ENCODE measurements around the gene CMKLR1. TPM values are rescaled to one million over a fixed set of nuclear protein-coding genes. Genes with fewer than 3 reads are reported as not detected.

Gene CMKLR1
- total RNA-seq, 1 experiment from 2014 or later, result 0.66 TPM

DNA sequence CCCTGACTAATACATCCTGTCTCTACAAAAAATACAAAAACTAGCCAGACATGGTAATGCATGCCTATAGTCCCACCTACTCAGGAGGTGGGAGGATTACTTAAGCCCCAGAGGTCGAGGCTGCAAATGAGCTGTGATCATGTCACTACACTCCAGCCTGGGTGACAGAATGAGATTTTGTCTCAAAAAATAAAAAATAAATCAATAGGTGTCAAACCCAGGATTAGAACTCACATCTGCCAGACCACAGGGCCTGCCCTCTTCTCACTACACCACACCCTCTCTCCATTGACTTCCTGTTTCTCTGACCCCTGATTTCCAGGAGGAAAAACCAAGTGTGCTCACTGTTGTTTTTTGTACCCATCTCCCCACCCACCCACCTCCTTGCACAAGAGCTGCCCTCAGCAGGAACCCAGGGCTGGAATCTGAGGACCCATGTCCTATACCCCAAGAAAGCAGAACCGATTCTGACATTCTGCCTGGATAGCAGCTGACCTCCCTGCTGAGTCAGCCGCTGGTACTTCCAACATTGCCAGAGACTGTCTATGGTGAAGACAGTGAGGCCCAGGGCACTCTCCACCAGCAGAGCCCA, 6.2 kb downstream of the CMKLR1 start:
- Histone ChIP-seq H3K23me2 (ENCODE audit: insufficient read length, low read depth, low read length, poor library complexity, severe bottlenecking) (no peaks in the 10 kb centered on the region), H2BK12ac (ENCODE audit: insufficient read length, low read depth, low read length) (no peak overlapping the region), H3K56ac (ENCODE audit: insufficient read length, low read depth, low read length) (no peak overlapping the region), H2BK5ac (ENCODE audit: insufficient read length, low read length) (no peak overlapping the region), H2AFZ (ENCODE audit: low read length) (no peak overlapping the region), H4K5ac (ENCODE audit: insufficient read length, low read depth, low read length) (no peak overlapping the region), H3K18ac (ENCODE audit: insufficient read length, low read depth, low read length) (no peak overlapping the region), H4K91ac (ENCODE audit: insufficient read length, low read depth, low read length) (no peak overlapping the region), H3K79me2 (ENCODE audit: insufficient read depth, low read length) (no peaks in the 10 kb centered on the region), H4K20me1 (ENCODE audit: control insufficient read depth, insufficient read depth, insufficient read length) (no peaks in the 10 kb centered on the region), H3T11ph (ENCODE audit: low read length) (no peak overlapping the region), H3K27me3 (ENCODE audit: insufficient read depth, low read length) (no peaks in the 10 kb centered on the region), H2BK20ac (ENCODE audit: low read depth, low read length, poor library complexity, severe bottlenecking) (no peak overlapping the region), H3K27ac (ENCODE audit: insufficient read length, low read depth, low read length) (no peak overlapping the region), H3K4me2 (ENCODE audit: insufficient read depth, insufficient read length, low read length) (no peak overlapping the region), H2AK5ac (ENCODE audit: insufficient read length, low read length) (no peak overlapping the region), H3K9ac (ENCODE audit: extremely low read depth, insufficient read length, low read length) (no peak overlapping the region), H4K8ac (replicated peaks; ENCODE audit: insufficient read length, low read depth, low read length) (no peak overlapping the region), H3K4ac (ENCODE audit: low read depth, low read length) (no peak overlapping the region), H3K14ac (ENCODE audit: insufficient read depth, low read length) (no peak overlapping the region), H3K23ac (ENCODE audit: insufficient read length, low read depth, low read length) (no peak overlapping the region), H2BK15ac (ENCODE audit: low read depth, low read length) (no peak overlapping the region), H3K79me1 (ENCODE audit: insufficient read depth, low read depth, low read length, poor library complexity, severe bottlenecking) (no peaks in the 10 kb centered on the region), H3K9me3 (ENCODE audit: control insufficient read depth, low read depth, low read length) (no peaks in the 10 kb centered on the region), H2BK120ac (ENCODE audit: low read depth, low read length, poor library complexity, severe bottlenecking) (no peak overlapping the region), H3K4me1 (ENCODE audit: insufficient read depth, low read length) (no peaks in the 10 kb centered on the region)
- Mint-ChIP-seq H3K4me1 (peaks cover 6 to 9% of the 10 kb centered on the region in 2 experiments; a peak in 3 of 4 replicates), H3K27ac (no peak overlapping the region; a peak in 1 of 7 replicates), H3K4me3 (no peak overlapping the region), H3K27me3 (ENCODE audit: low read depth) (no peaks in the 10 kb centered on the region; the same call in 1 of the 2 replicates), H3K36me3 (ENCODE audit: insufficient read depth in 1 of 3, low read depth in 3 of 3) (no peaks in the 10 kb centered on the region), H3K9me3 (no peaks in the 10 kb centered on the region)
- TF ChIP-seq, protein P1, sequence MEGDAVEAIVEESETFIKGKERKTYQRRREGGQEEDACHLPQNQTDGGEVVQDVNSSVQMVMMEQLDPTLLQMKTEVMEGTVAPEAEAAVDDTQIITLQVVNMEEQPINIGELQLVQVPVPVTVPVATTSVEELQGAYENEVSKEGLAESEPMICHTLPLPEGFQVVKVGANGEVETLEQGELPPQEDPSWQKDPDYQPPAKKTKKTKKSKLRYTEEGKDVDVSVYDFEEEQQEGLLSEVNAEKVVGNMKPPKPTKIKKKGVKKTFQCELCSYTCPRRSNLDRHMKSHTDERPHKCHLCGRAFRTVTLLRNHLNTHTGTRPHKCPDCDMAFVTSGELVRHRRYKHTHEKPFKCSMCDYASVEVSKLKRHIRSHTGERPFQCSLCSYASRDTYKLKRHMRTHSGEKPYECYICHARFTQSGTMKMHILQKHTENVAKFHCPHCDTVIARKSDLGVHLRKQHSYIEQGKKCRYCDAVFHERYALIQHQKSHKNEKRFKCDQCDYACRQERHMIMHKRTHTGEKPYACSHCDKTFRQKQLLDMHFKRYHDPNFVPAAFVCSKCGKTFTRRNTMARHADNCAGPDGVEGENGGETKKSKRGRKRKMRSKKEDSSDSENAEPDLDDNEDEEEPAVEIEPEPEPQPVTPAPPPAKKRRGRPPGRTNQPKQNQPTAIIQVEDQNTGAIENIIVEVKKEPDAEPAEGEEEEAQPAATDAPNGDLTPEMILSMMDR (conservative IDR thresholded peaks at IDR 0.05), result no peak
- DNase-seq, result no peak
- WGBS (ENCODE audit: extremely low coverage, insufficient read length, low lambda C conversion rate), result no CpG with 5 or more reads among the region's 3 CpGs

All from H9 (cell line).